HT-29 (cell line): Measurements from ENCODE around the gene KCNE4. TPM values are rescaled to one million over a fixed set of nuclear protein-coding genes. Genes with fewer than 3 reads are reported as not detected.
"Not testable (repeated sequence)": the region's sequence is repeated elsewhere in the genome, so short reads cannot be mapped to it uniquely, and the experiment has no call there.

Source experiments
- DNase-seq: peaks from one replicate; pipeline ENCODE4 v3.0.0-alpha.2; 2015; ENCODE audit warnings: low spot score
- total RNA-seq: library from RNA; depleted of rRNA; stranded (reverse); fragments of >200 nt; shearing (Covaris generic); gene quantifications from 2 replicates; pipeline ENCODE4 v1.2.3, GENCODE V29; 2014

The KCNE4 gene
- total RNA-seq, 1 experiment from 2014 or later, result not detected

DNA sequence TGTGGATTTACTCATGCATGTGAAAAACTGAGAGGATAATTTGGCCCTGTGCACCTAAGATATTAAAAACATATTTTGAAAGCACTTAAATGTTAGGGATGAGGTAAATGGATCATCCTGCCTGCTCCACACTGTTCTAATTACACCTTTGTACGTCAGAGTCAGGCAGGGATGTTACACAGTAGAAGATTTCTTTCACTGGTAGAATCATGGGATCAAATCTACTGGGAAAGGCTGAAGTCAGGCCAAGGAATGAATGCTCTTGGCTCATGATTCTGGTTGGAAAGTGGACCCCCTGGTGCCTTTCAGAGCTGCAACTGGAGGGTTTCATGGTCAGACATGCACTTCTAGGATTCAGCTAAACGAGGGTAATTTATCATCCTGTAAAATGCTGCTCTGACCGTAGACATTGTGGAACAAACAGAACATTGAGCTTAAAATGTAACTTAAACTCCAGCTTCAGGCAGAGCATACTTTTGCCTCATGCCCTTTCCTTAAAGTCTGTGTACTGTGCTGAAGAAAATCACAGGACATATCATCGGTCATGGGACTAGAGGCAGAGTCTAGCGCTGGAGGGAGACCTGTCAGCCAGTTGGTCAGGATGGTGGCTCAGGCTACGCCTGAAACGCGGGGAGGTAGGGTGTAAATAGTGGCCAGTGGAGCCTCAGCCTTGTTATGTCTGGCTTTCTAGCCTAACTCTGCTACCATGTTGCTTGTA, 4.9 kb downstream of the KCNE4 start:
- DNase-seq, result no peak

GRCh38 chr2:223057569-223057968, 5.6 kb downstream of the KCNE4 start:
- DNase-seq, result no peak

DNA sequence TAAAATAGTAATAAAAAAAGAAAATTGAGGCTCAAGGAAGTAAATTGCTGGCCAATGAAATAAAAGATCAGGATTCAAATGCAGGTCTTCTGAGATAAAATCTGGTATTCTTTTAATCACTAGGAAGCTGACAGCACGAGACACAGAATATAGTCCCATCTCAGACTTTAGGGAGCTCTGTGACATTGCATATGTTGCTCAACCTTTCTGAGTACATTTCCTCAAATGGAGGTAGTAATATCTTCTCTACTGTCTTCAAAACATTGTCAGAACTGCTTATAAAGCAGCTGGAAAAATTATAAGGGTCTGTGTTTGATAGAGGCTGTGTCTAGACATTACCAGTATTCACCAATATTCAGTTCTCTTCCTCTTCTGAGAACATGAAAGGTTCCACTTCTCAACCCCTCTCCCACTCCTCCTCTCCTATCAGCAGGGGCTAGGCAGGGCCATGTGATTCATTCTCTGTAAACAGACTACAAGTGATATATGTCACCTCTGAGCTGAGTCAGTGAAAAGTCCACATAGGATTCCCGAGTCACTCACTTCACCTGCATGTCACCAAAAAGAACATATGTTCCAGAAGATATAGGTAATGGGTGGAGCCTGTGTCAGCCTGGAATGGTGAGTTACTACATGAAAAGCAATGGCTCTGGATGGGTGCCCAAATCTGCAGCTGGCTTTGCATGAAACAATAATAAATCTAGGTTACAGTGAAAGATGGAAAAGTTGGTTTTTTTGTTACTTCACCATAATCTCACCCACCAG, 7.1 kb downstream of the KCNE4 start:
- no peak for DNase-seq

- DNase-seq, result no peak
Observed at GRCh38 chr2:223060201-223060825, 8.3 kb downstream of the KCNE4 start.

DNA sequence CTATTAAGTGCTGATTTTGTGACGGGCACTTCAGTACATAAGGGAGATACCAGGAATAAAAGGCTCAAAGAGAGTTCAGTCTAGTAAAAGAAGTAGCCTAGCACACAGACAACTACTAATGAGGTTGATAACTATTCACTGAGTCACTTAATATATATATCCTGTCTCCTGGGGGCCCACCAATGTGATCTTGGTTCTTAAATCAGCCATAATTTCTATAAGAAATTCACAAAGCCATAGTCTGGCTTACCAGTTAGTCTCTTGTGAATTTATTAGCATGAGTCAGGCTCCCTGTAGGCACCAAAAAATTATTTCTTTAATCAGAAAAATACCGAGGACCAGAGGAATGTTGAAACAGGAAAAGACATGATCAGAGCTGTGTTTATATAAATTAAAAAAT, 10.4 kb downstream of the KCNE4 start:
- no peak for DNase-seq

GRCh38 chr2:223065107-223065506, 13.1 kb downstream of the KCNE4 start:
- no peak for DNase-seq

DNA sequence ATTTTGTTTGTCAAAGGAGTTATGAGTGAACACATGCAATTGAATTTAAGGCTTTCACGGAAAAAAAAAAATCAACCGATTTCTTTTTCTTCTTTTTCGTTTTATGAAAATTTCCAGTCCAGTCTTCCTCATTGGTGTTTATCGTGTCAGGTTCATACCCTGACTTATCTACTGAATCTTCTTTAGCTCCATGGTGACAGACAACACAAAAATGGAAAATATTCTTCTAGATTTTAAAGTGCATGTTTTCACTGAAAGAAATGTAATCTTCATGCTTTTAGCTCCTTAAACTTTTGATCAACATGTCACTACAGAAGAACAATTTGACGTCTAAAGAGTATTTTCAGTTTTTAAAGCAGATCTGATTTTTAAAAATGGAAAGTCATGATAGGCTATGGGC, 14.7 kb downstream of the KCNE4 start:
- DNase-seq, result no peak

DNA sequence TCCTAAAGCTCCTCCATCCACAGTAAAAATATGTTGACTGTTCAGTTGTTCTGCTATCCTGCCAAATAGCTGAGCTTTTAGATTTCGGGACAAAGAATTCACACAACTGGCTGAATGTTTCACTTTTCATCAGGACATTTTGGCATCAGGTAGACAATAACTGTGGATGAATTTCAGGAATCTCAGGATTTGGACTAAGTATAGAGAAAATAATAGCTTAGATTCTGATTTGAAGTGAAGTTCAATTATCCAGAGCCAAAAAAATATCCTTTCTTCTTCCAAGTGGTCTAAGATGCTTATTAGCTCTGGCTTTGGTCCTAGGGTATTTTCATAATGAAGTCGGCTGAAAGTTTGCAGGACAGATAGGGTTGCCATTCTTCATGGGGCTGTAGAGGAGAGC, 16.1 kb downstream of the KCNE4 start:
- no peak for DNase-seq

DNA sequence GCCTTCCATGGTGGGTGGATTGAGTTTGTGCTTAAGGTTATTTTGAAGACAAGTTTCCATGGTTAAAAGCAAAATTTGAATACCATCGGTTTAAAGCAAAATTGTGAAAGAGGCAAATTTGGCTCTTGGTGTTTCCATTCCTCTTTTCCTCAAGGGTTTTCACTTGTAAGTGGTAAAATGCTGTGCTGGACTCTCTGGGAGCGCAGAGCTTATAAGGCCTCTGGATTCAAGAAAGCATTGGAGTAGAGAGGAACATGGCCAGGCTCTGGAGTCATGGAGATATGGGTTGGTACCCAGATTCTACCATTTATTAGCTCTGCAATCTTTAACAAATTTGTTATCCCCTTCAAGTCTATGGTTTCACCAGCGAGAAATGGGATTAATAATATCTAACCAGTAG, 17.5 kb downstream of the KCNE4 start:
- DNase-seq, result no peak

DNA sequence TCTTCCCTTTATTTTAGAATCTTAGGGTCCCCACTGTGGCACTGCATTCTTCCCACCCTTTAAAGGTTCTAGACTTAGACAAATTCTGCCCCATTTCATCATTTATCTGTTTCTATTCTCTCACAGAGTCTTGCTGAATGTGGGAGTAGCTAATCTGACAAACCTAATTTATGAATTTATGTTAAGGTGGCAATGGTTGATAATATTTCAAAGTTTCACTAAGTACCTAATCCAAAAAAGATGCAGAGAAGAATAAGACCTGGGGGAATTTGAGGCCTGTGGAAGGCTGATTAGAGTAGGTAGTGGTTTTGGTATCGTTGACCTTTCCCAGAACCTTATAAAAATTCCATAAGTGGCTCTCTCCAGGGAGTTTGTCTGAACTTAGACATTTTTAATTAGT, 18.0 kb downstream of the KCNE4 start:
- no peak for DNase-seq

DNA sequence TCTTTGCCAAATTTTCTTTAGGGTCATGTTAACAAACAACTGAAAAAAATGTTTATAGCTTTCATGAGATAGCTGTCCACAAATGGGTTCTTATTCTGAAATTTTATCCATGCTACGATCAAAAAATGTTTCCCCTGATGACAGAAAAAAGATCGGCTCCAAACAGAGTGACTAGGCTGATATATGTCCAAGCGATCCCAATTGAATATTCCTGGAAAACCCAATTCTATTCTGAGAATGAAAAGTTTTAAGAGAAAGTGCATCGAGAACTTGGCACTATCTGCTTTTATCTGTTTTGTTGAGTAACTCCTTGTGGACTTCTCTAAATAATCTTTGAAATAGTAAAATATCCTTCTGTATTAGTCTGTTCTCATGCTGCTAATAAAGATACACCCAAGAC, 19.1 kb downstream of the KCNE4 start:
- no peak for DNase-seq

- no peak for DNase-seq
Observed at GRCh38 chr2:223072826-223073225, 20.8 kb downstream of the KCNE4 start.

DNA sequence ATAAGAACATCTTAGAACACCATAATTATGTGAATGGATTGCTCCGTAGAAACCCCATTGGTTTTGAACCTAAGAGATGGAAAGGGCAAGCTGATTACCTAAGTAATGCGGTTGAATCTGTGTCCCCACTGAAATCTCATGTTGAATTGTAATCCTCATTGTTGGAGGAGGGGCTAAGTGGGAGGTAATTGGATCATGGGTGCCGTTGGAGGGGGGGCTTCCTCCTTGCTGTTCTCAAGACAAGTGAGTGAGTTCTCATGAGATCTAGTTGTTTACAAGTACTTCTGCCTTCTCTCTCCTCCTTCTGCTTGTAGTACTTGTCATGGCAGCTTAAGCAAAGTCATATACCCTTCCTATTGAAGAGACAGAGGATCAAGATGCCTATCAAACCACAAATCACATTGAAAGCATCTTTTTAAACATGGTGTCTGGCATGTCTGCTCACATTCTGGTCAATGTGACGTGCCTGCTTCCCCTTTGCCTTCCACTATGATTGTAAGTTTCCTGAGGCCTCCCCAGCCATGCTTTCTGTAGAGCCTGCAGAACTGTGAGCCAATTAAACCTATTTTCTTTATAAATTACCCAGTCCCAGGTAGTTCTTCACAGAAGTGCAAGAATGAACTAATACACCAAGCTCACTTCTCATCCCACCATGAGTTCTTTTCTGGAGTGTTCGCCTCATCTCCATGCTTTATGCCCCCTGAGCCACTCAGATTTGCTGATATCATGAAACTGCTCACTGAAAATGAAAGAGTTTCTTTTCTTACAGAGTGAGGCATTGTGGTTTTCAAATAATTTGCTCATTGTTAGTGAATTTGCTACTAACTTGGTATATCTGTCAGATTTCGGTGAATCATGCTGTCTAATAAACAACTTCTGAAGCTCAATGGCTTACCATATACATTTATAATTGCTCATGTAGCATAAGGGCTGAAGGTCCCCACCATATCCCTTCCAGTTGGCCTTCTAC, 23.6 kb downstream of the KCNE4 start:
- no peak for DNase-seq

DNA sequence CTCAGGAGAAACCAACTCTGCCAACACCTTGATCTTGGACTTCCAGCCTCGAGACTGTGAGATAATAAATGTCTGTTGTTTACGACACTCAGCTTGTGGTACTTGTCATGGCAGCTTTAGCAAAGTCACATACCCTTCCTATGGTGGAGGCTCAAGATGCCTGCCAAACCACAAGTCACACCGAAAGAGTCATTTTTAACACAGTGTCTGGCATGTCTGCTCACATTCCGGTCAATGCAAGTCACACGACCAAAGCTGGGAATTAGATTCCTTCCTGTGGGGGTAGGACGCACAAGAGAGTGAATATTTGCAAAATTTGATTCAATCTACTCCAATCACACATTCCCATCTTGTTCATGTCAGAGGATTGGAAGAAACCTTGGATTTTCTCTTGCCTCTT, 24.6 kb downstream of the KCNE4 start:
- no peak for DNase-seq

DNA sequence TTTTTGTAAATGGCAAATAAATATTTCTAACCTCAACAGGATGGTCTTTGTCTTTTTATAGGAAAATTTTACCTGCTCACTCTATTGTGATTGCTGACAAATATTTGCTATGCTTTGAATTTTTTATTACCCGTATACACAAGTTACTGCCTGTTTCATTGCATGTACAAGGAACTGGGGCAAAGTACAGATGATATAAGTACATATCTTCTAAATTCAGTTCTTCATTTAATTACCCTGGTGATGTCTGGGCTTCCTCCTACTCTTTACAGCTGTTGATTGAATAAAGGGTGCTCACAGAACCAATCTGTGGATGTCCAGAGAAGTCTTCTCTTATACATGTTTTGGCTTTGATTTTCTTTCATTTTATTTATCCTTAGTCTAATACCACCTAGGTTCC, 26.5 kb downstream of the KCNE4 start:
- no peak for DNase-seq

DNA sequence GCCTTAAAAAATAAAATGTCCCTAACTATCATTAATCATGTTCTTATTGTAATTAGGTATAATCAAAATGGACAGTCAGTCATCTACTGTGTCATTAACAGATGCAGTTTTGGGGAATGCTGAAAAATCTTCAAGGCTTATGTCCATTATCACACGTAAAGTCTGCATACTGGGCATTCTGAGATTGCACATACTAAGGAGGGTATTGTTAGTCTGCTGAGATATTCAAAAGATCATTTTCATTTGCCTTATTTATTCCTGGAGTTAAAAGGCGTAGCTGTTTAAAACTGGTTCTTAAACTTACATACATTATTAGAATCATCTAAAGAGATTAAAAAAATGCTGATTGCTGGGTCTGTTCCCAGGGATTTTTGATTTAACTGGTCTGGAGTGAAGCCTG, 27.4 kb downstream of the KCNE4 start:
- DNase-seq, result no peak

GRCh38 chr2:223079925-223080324, 27.9 kb downstream of the KCNE4 start:
- no peak for DNase-seq

DNA sequence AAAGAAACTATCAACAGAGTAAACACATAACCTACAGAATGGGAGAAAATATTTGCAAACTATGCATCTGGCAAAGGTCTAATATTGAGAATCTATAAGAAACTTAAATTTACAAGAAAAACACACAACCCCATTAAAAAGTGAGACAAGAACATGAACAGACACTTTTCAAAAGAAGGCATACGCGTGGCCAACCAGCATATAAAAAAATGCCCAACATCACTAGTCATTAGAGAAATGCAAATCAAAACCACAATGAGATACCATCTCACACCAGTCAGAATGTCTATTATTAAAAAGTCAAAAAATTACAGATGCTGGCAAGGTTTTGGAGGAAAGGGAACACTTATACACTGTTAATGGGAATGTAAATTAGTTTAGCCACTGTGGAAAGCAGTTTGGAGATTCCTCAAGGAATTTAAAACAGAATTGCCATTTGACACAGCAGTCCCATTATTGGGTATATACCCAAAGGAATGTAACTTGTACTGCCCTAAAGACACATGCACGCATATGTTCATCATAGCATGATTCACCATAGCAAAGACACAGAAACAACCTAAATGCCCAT, 28.9 kb downstream of the KCNE4 start:
- DNase-seq, result not testable (repeated sequence)

DNA sequence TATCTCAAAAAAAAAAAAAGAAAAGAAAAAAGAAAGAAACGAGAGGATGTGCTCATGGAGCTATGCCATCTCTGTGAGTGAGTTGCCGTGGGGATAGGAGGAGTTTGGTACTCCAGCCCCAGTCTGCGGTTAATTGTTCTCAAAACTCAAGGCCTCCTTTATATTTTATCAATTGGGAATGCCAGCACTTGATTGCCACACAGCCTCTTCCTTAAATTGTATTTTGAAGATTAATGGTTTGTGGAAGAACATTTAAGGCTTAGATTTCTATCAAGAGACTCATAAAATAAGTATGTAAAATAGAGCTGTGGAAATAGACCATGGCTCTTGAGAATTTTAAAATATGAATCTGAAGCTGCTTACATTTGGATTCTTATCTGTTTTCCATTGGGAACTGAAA, 29.8 kb downstream of the KCNE4 start:
- no peak for DNase-seq

GRCh38 chr2:223082706-223083105, 30.7 kb downstream of the KCNE4 start:
- no peak for DNase-seq

DNA sequence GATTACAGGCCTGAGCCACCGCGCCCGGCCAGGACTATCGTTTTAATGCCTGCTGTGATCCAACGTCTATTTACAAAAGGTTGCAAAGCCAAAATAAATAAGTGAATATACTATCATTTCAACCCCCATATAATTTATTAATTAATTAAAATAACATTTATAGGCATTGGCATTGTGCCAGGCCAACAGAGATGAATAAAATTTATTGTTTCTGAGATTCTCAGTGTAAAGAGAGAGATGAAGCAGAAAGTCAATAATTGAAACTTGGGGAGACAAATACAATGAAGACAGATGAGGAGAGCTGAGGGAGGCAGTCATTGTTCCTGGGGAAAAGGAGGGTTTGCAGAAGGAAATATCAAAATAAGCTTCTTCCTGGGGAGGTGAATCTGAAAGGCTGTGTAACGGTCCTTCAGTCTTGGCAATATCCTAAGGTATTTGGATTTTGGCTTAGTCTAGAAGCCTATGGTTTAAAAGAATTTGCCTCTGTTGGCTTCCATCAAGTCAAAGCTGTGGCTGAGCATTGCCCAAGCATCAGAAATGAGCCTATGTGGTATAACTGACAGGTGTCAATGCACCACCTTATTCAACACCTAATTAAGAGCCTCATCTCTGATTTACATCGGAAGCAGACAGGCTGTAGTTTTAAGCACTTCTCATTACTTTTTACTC, 31.5 kb downstream of the KCNE4 start:
- DNase-seq, result no peak
